ENCODE results near the gene SCOC. TPM values are rescaled to one million over a fixed set of nuclear protein-coding genes. Genes with fewer than 3 reads are reported as not detected.

Gene SCOC
- total RNA-seq, 4 donors from 2014 or later = 28.6 to 40.5 (median 37.9) TPM

- DNase-seq (ENCODE audit: low spot score) = no peak
- ATAC-seq (ENCODE audit: low FRiP score) = no peak
- TF ChIP-seq, protein P1, sequence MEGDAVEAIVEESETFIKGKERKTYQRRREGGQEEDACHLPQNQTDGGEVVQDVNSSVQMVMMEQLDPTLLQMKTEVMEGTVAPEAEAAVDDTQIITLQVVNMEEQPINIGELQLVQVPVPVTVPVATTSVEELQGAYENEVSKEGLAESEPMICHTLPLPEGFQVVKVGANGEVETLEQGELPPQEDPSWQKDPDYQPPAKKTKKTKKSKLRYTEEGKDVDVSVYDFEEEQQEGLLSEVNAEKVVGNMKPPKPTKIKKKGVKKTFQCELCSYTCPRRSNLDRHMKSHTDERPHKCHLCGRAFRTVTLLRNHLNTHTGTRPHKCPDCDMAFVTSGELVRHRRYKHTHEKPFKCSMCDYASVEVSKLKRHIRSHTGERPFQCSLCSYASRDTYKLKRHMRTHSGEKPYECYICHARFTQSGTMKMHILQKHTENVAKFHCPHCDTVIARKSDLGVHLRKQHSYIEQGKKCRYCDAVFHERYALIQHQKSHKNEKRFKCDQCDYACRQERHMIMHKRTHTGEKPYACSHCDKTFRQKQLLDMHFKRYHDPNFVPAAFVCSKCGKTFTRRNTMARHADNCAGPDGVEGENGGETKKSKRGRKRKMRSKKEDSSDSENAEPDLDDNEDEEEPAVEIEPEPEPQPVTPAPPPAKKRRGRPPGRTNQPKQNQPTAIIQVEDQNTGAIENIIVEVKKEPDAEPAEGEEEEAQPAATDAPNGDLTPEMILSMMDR (IDR thresholded peaks at IDR 0.05) = no peak
These were observed 27.3 kb upstream of the SCOC start for GRCh38 chr4:140346136-140346535.

DNA sequence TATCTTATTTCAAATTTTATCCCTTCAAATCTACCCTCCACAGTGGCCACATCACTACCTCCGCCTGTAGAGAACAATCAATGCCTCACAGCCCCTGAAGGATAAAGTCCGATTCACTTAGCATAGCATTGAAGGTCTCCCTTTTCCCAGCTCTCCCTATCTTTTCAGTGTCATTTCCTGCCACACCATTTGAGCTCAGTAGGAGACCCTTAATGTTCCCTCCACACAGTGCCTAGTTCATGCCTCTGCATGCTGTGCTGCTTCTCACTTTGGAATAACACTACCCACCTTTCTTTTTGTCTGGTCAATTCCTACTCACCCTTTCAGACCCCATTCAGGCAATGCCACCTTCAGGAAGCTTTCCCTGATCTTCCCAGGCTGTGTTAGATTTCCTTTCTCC is 23.6 kb upstream of the SCOC start:
- TF ChIP-seq, protein P1 (IDR thresholded peaks at IDR 0.05) = no peak
- no peak for DNase-seq (ENCODE audit: low spot score)

DNA sequence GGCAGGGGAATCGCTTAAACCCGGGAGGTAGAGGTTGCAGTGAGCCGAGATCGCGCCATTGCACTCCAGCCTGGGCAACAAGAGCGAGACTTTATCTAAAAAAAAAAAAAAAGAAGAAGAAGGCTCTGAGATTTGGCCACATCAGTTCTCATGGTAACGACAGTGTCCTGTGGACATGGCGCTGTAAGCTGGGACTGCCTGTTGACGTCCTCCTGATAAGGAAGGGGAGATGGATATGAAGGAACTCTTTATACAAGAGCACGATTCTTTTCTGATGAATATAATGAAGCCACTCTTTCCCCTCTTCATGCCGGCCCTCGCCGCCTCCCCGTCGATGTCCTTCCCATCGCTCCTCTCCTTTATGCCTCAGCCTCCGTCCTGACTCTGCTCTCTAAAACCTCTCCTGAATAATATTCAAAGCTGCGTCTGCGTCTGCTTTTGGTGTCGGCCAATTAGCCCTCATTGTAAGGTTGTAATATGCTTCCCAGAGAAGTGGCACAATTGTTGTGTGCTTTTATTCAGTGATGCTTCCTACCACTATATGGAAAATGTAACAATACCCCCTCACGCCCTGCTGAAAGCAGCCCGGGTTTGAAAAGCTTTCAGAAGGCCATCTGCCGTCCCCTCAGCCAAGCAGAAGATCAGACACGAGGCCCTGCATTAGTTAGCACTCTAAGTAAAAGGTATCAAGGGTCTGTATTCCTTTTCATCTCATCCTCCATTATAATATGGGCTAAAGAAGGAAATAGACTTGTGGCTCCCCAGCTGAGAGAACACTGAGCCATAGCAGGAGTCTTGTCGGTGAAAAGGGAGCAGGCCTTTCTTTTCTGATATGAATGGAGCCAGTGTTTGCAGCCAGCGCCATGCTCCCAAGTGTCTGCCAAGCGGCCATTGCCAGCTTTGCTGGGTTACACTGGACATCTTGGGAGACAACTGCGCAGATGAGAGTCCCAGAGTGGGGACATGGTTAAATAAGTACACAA is 22.1 kb upstream of the SCOC start:
- ATAC-seq (ENCODE audit: low FRiP score) = no peak

More for the DNA sequence above, 23.6 kb upstream of the SCOC start:
- no peak for ATAC-seq (ENCODE audit: low FRiP score)

DNA sequence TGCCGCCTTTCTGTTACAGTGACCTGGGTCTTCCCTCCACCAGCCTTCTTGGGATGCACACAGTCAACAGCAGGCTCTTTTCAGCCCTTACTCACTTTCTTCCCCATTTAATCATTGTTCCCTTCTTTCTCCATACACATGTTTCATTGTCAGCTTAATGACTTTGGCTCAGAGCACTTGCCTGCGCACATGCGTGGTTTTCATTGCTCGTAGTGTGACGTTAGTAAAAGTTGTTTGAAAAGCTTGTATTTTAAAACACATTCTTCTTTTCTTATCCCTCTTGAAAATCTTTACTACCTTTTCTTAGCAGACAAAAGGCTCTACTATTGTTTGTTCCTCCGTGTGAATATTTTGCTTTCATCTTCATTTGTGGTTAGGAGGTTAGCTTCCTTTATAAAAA is 19.7 kb upstream of the SCOC start:
- ATAC-seq (ENCODE audit: low FRiP score) = no peak
- TF ChIP-seq, protein P1 (IDR thresholded peaks at IDR 0.05) = no peak
- DNase-seq (ENCODE audit: low spot score) = no peak

More for the DNA sequence above, 22.1 kb upstream of the SCOC start:
- no peak for DNase-seq (ENCODE audit: low spot score)
- TF ChIP-seq, protein P1 (IDR thresholded peaks at IDR 0.05) = no peak

- no peak for ATAC-seq (ENCODE audit: low FRiP score)
- TF ChIP-seq, protein P1 (IDR thresholded peaks at IDR 0.05) = no peak
- DNase-seq (ENCODE audit: low spot score) = no peak
These were observed 18.2 kb upstream of the SCOC start for GRCh38 chr4:140355288-140355687.

GRCh38 chr4:140357868-140358267 is 15.6 kb upstream of the SCOC start:
- ATAC-seq (ENCODE audit: low FRiP score) (no peak), DNase-seq (ENCODE audit: low spot score) (no peak)
- TF ChIP-seq, protein P1 (IDR thresholded peaks at IDR 0.05) = no peak

DNA sequence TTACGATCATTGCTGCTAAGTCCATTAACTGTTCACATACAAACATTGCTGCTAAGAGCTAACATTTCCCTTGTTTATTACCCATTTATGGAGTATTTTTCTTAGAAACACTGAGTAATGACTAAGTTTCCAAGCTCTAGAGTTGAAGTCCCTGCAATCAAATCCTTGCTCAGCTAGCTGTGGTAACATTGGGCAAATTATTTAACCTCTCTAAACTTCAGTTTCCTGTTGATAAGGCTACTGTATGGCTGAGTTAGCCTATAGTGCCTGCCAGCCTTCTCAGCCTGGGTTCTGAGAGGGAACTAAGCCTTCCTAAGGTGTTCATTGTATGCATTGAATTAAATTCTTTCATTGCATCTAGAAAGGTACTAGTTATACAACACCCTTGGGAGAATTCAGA is 15.2 kb upstream of the SCOC start:
- DNase-seq (ENCODE audit: low spot score) (no peak), ATAC-seq (ENCODE audit: low FRiP score) (no peak)
- TF ChIP-seq, protein P1 (IDR thresholded peaks at IDR 0.05) = no peak

All from omental fat pad (tissue), 4 donors.